HG02623 (cell line): ENCODE data around the gene ASCL2.

Source experiments
- ATAC-seq: cut with Tn5 transposase; IDR thresholded peaks from one replicate; pipeline ENCODE4 v1.9.1; 2021; ENCODE audit warnings: moderate library complexity; ENCODE audit not compliant: unreplicated experiment

The ASCL2 gene

GRCh38 chr11:2270322-2271076 is at the start of gene ASCL2:
ASCL2 (minus strand) TSS chr11:2270588; CDS start chr11:2270332, 256 bp downstream.
- ATAC-seq: no peak

GRCh38 chr11:2319791-2320472 is 49.5 kb upstream of the ASCL2 start:
- ATAC-seq: no peak

GRCh38 chr11:2318707-2319106 is 48.3 kb upstream of the ASCL2 start:
- ATAC-seq: no peak

- no peak for ATAC-seq
Measured at GRCh38 chr11:2318123-2318522, 47.7 kb upstream of the ASCL2 start.

- ATAC-seq: no peak
Measured at GRCh38 chr11:2317354-2318050, 47.1 kb upstream of the ASCL2 start.

- ATAC-seq: no peak
Measured at GRCh38 chr11:2316963-2317244, 46.5 kb upstream of the ASCL2 start.

GRCh38 chr11:2316169-2316962 is 46.0 kb upstream of the ASCL2 start:
- ATAC-seq: no peak

GRCh38 chr11:2315395-2316168 is 45.2 kb upstream of the ASCL2 start:
- no peak for ATAC-seq

GRCh38 chr11:2314525-2315394 is 44.4 kb upstream of the ASCL2 start:
- ATAC-seq: no peak

- ATAC-seq: no peak
Measured at GRCh38 chr11:2314136-2314524, 43.7 kb upstream of the ASCL2 start.

GRCh38 chr11:2313051-2313951 is 42.9 kb upstream of the ASCL2 start:
- ATAC-seq: no peak

- no peak for ATAC-seq
Measured at GRCh38 chr11:2312232-2313042, 42.0 kb upstream of the ASCL2 start.

- ATAC-seq: no peak
Measured at GRCh38 chr11:2311353-2312133, 41.2 kb upstream of the ASCL2 start.

- ATAC-seq: no peak
Measured at GRCh38 chr11:2310786-2311352, 40.5 kb upstream of the ASCL2 start.

GRCh38 chr11:2310073-2310785 is 39.8 kb upstream of the ASCL2 start:
- ATAC-seq: no peak
